Sciatic nerve (tissue), 2 donors: Measurements from ENCODE around the gene RXRB. TPM values are rescaled to one million over a fixed set of nuclear protein-coding genes. Genes with fewer than 3 reads are reported as not detected.
"Not testable (repeated sequence)": the region's sequence is repeated elsewhere in the genome, so short reads cannot be mapped to it uniquely, and the experiment has no call there.

Experiments
- ATAC-seq: fragments of 200-7000 bp; cut with Tn5 transposase; one replicate; pipeline ENCODE4 v1.9.1; 2020; ENCODE audit warnings: mild to moderate bottlenecking, moderate library complexity
- DNase-seq: peaks from one replicate; pipeline ENCODE4 v3.0.0-alpha.2; 2020; ENCODE audit warnings: low spot score
- intact Hi-C: fragments of 100-400 bp; cut with DNase I; formaldehyde crosslinking; loops from one replicate; pipeline ENCODE4 v1.14.2; 2022
- total RNA-seq: library from RNA; stranded (reverse); fragmentation: NEBNext Ultra II Directional; extraction: Animal tissue kit (Norgen Biotek cat#: 25700); gene quantifications from one replicate; pipeline ENCODE4 v1.2.1, GENCODE V29; 2021
- donor health status: DM: no; HTN: no; CAD: no.
- donor health status: DM: no; HTN: no; CAD: no.

The RXRB gene
- total RNA-seq = 54.0 TPM

GRCh38 chr6:33200219-33201146 lies at the start of gene RXRB, which contains the start of gene SLC39A7:
Gene RXRB, minus strand, starts transcription at chr6:33200665. Its CDS starts 189 bp downstream, at chr6:33200476.
Gene SLC39A7, plus strand, starts transcription at chr6:33200867. Its CDS starts 379 bp downstream, at chr6:33201246.
- ATAC-seq = peak; percentile 93
- DNase-seq = peak; percentile 100
- intact Hi-C loops = no loop called here

GRCh38 chr6:33249732-33250630 lies 49.5 kb upstream of the RXRB start:
- DNase-seq (no peak), ATAC-seq (no peak)

GRCh38 chr6:33248932-33249731 lies 48.7 kb upstream of the RXRB start:
- peak; percentile 97 for DNase-seq
- intact Hi-C loops = loop anchor here (5.0 to 10.0 kb wide), 2 partner anchors 127 to 234 kb away; no protein-coding TSS in a partner anchor
- peak; percentile 97 for ATAC-seq

More at GRCh38 chr6:33249732-33250630, 49.5 kb upstream of the RXRB start:
- intact Hi-C loops = loop anchor here (5.0 to 10.0 kb wide), 2 partner anchors 128 to 235 kb away; no protein-coding TSS in a partner anchor

GRCh38 chr6:33248643-33248931 lies 48.1 kb upstream of the RXRB start:
- ATAC-seq = peak; percentile 25
- no peak for DNase-seq

GRCh38 chr6:33247977-33248642 lies 47.6 kb upstream of the RXRB start:
- intact Hi-C loops = loop anchor here (5.0 to 10.0 kb wide), 2 partner anchors 126 to 233 kb away; no protein-coding TSS in a partner anchor
- peak; percentile 83 for ATAC-seq
- DNase-seq = peak; percentile 96

More at GRCh38 chr6:33248643-33248931, 48.1 kb upstream of the RXRB start:
- intact Hi-C loops = loop anchor here (5.0 to 10.0 kb wide), 2 partner anchors 126 to 234 kb away; no protein-coding TSS in a partner anchor

- intact Hi-C loops = loop anchor here (10.0 kb wide), 1 partner anchor 229 kb away; no protein-coding TSS in a partner anchor
- DNase-seq (no peak), ATAC-seq (no peak)
These were observed 43.0 kb upstream of the RXRB start for GRCh38 chr6:33243476-33243875.

- DNase-seq (no peak), ATAC-seq (no peak)
- intact Hi-C loops = loop anchor here (10.0 kb wide), 1 partner anchor 227 kb away; no protein-coding TSS in a partner anchor
These were observed 41.5 kb upstream of the RXRB start for GRCh38 chr6:33241968-33242367.

- no peak for DNase-seq
- intact Hi-C loops = no loop called here
- no peak for ATAC-seq
These were observed 37.3 kb upstream of the RXRB start for GRCh38 chr6:33237741-33238140.

- intact Hi-C loops = no loop called here
- no peak for DNase-seq
- ATAC-seq = no peak
These were observed 36.4 kb upstream of the RXRB start for GRCh38 chr6:33236852-33237251.

- intact Hi-C loops = no loop called here
- ATAC-seq (no peak), DNase-seq (no peak)
These were observed 35.9 kb upstream of the RXRB start for GRCh38 chr6:33236328-33236727.

- ATAC-seq = no peak
- intact Hi-C loops = no loop called here
- no peak for DNase-seq
These were observed 34.8 kb upstream of the RXRB start for GRCh38 chr6:33235221-33235634.

- ATAC-seq, intact Hi-C loops: not testable (repeated sequence)
- peak; percentile 8 for DNase-seq
These were observed 26.1 kb upstream of the RXRB start for GRCh38 chr6:33226503-33227120.

GRCh38 chr6:33217681-33218080 lies 17.2 kb upstream of the RXRB start:
- DNase-seq (no peak), ATAC-seq (no peak)
- intact Hi-C loops = no loop called here

- DNase-seq = peak; percentile 36
- no peak for ATAC-seq
- intact Hi-C loops = no loop called here
These were observed 16.8 kb upstream of the RXRB start for GRCh38 chr6:33217246-33217645.

GRCh38 chr6:33216117-33216649 lies 15.7 kb upstream of the RXRB start:
- no peak for ATAC-seq
- intact Hi-C loops = no loop called here
- DNase-seq = peak; percentile 22

- intact Hi-C loops = no loop called here
- peak; percentile 48 for DNase-seq
- ATAC-seq = no peak
These were observed 15.0 kb upstream of the RXRB start for GRCh38 chr6:33215271-33216116.
